ENCODE data around the gene IBTK. TPM values are rescaled to one million over a fixed set of nuclear protein-coding genes. Genes with fewer than 3 reads are reported as not detected.
"Not testable (repeated sequence)": the region's sequence is repeated elsewhere in the genome, so short reads cannot be mapped to it uniquely, and the experiment has no call there.

The IBTK gene
- polyA plus RNA-seq, 3 donors, result 7.0 to 20.2 (median 13.1) TPM

GRCh38 chr6:82131441-82131840, 116.1 kb downstream of the IBTK start:
- Mint-ChIP-seq H3K36me3 (no peaks in the 10 kb centered on the region), H3K4me3 (no peak overlapping the region), H3K27me3 (ENCODE audit: low read depth in 3 of 3) (peaks cover 0 to 2% (median 0%) of the 10 kb centered on the region in 3 donors), H3K4me1 (no peaks in the 10 kb centered on the region), H3K9me3 (peaks cover 0 to 8% (median 4%) of the 10 kb centered on the region in 7 donors), H3K27ac (no peak overlapping the region)
- H3K27ac ChIP-seq (ENCODE audit: low read depth in 1 of 2, low read length in 2 of 2), result no peak overlapping the region
- no peaks in the 10 kb centered on the region for H4K20me1 ChIP-seq (ENCODE audit: insufficient read depth, low read length)
- H2AFZ ChIP-seq (ENCODE audit: insufficient read depth, low read depth, low read length, poor library complexity, severe bottlenecking), result no peak overlapping the region
- H3K4me1 ChIP-seq (ENCODE audit: control insufficient read depth in 1 of 2, insufficient read depth in 2 of 2, low read length in 2 of 2), result no peaks in the 10 kb centered on the region
- no peak overlapping the region for H3K4me3 ChIP-seq (replicated peaks in 1 of 3; ENCODE audit: low read depth in 2 of 3, low read length in 3 of 3)
- intact Hi-C loops (cut with micrococcal nuclease), result no loop called here
- 100% methylated on average over 1 of the region's 2 CpGs for WGBS (ENCODE audit: insufficient coverage)
- no peak overlapping the region for H3K4me2 ChIP-seq (replicated peaks; ENCODE audit: extremely low read depth, low read length, poor library complexity, severe bottlenecking)
- no peak for TF ChIP-seq CTCF (IDR thresholded peaks at IDR 0.05)
- no peaks in the 10 kb centered on the region for H3K36me3 ChIP-seq (replicated peaks in 1 of 2; ENCODE audit: control insufficient read depth in 1 of 2, insufficient read depth in 2 of 2, low read length in 2 of 2)
- no peak overlapping the region for H3K9ac ChIP-seq (ENCODE audit: insufficient read depth, low read length, poor library complexity, severe bottlenecking)
- H3K9me3 ChIP-seq (replicated peaks in 1 of 2; ENCODE audit: control insufficient read depth in 1 of 2, insufficient read depth in 1 of 2, low read length in 2 of 2), result no peaks in the 10 kb centered on the region
- no peaks in the 10 kb centered on the region for H3K27me3 ChIP-seq (ENCODE audit: control insufficient read depth in 2 of 2, insufficient read depth in 2 of 2, low read length in 2 of 2)
- DNase-seq, result no peak
- no peaks in the 10 kb centered on the region for H3K79me2 ChIP-seq (ENCODE audit: insufficient read depth, low read length)

GRCh38 chr6:82129797-82130196, 117.7 kb downstream of the IBTK start:
- Mint-ChIP-seq H3K27me3 (ENCODE audit: low read depth in 3 of 3) (peaks cover 0 to 2% (median 0%) of the 10 kb centered on the region in 3 donors), H3K27ac (no peak overlapping the region), H3K36me3 (no peaks in the 10 kb centered on the region), H3K9me3 (peaks cover 2 to 8% (median 4%) of the 10 kb centered on the region in 7 donors), H3K4me1 (no peaks in the 10 kb centered on the region), H3K4me3 (no peak overlapping the region)
- no peaks in the 10 kb centered on the region for H3K4me1 ChIP-seq (ENCODE audit: control insufficient read depth in 1 of 2, insufficient read depth in 2 of 2, low read length in 2 of 2)
- no peaks in the 10 kb centered on the region for H3K27me3 ChIP-seq (ENCODE audit: control insufficient read depth in 2 of 2, insufficient read depth in 2 of 2, low read length in 2 of 2)
- no peaks in the 10 kb centered on the region for H3K9me3 ChIP-seq (replicated peaks in 1 of 2; ENCODE audit: control insufficient read depth in 1 of 2, insufficient read depth in 1 of 2, low read length in 2 of 2)
- no peak overlapping the region for H3K4me3 ChIP-seq (replicated peaks in 1 of 3; ENCODE audit: low read depth in 2 of 3, low read length in 3 of 3)
- intact Hi-C loops (cut with micrococcal nuclease), result no loop called here
- no peaks in the 10 kb centered on the region for H4K20me1 ChIP-seq (ENCODE audit: insufficient read depth, low read length)
- H3K9ac ChIP-seq (ENCODE audit: insufficient read depth, low read length, poor library complexity, severe bottlenecking), result no peak overlapping the region
- H2AFZ ChIP-seq (ENCODE audit: insufficient read depth, low read depth, low read length, poor library complexity, severe bottlenecking), result no peak overlapping the region
- no peaks in the 10 kb centered on the region for H3K79me2 ChIP-seq (ENCODE audit: insufficient read depth, low read length)
- H3K36me3 ChIP-seq (replicated peaks in 1 of 2; ENCODE audit: control insufficient read depth in 1 of 2, insufficient read depth in 2 of 2, low read length in 2 of 2), result no peaks in the 10 kb centered on the region
- WGBS (ENCODE audit: insufficient coverage), result 83% methylated on average over 1 of the region's 3 CpGs
- H3K27ac ChIP-seq (ENCODE audit: low read depth in 1 of 2, low read length in 2 of 2), result no peak overlapping the region
- no peak for TF ChIP-seq CTCF (IDR thresholded peaks at IDR 0.05)
- no peak for DNase-seq
- no peak overlapping the region for H3K4me2 ChIP-seq (replicated peaks; ENCODE audit: extremely low read depth, low read length, poor library complexity, severe bottlenecking)

GRCh38 chr6:82128973-82129372, 118.6 kb downstream of the IBTK start:
- H3K4me1 ChIP-seq (ENCODE audit: control insufficient read depth in 1 of 2, insufficient read depth in 2 of 2, low read length in 2 of 2); intact Hi-C loops (cut with micrococcal nuclease); H3K9ac ChIP-seq (ENCODE audit: insufficient read depth, low read length, poor library complexity, severe bottlenecking); H3K4me3 Mint-ChIP-seq; H4K20me1 ChIP-seq (ENCODE audit: insufficient read depth, low read length); H3K4me1 Mint-ChIP-seq; H3K27ac Mint-ChIP-seq; H3K27ac ChIP-seq (ENCODE audit: low read depth in 1 of 2, low read length in 2 of 2); H3K4me2 ChIP-seq (replicated peaks; ENCODE audit: extremely low read depth, low read length, poor library complexity, severe bottlenecking); H3K36me3 Mint-ChIP-seq; H3K27me3 ChIP-seq (ENCODE audit: control insufficient read depth in 2 of 2, insufficient read depth in 2 of 2, low read length in 2 of 2); H3K27me3 Mint-ChIP-seq (ENCODE audit: low read depth in 3 of 3); H3K9me3 ChIP-seq (replicated peaks in 1 of 2; ENCODE audit: control insufficient read depth in 1 of 2, insufficient read depth in 1 of 2, low read length in 2 of 2); DNase-seq; H3K9me3 Mint-ChIP-seq; H3K79me2 ChIP-seq (ENCODE audit: insufficient read depth, low read length); H2AFZ ChIP-seq (ENCODE audit: insufficient read depth, low read depth, low read length, poor library complexity, severe bottlenecking); H3K4me3 ChIP-seq (replicated peaks in 1 of 3; ENCODE audit: low read depth in 2 of 3, low read length in 3 of 3); H3K36me3 ChIP-seq (replicated peaks in 1 of 2; ENCODE audit: control insufficient read depth in 1 of 2, insufficient read depth in 2 of 2, low read length in 2 of 2): not testable (repeated sequence)
- 100% methylated on average over 1 of the region's 9 CpGs for WGBS (ENCODE audit: insufficient coverage)

All from CD14-positive monocyte (primary cell).